ENCODE data around the gene GPR150.
A peak's percentile ranks its signal among the peaks of the same experiment; 100 is the strongest.

GPR150 gene

GRCh38 chr5:95620030-95620869 lies at the start of gene GPR150:
Gene GPR150, plus strand, starts transcription at chr5:95620087. Its CDS starts 189 bp downstream, at chr5:95620276.
- DNase-seq (ENCODE audit: low spot score): peak; percentile 50

GRCh38 chr5:95572016-95572415 lies 47.9 kb upstream of the GPR150 start:
- DNase-seq (ENCODE audit: low spot score): no peak

GRCh38 chr5:95581576-95581975 lies 38.3 kb upstream of the GPR150 start:
- no peak for DNase-seq (ENCODE audit: low spot score)

- DNase-seq (ENCODE audit: low spot score): no peak
Observed at GRCh38 chr5:95583992-95584391, 35.9 kb upstream of the GPR150 start.

GRCh38 chr5:95590880-95591279 lies 29.0 kb upstream of the GPR150 start:
- no peak for DNase-seq (ENCODE audit: low spot score)

- peak; percentile 36 for DNase-seq (ENCODE audit: low spot score)
Observed at GRCh38 chr5:95591490-95591901, 28.4 kb upstream of the GPR150 start.

- DNase-seq (ENCODE audit: low spot score): no peak
Observed at GRCh38 chr5:95595289-95595931, 24.5 kb upstream of the GPR150 start.

- DNase-seq (ENCODE audit: low spot score): no peak
Observed at GRCh38 chr5:95599252-95599651, 20.6 kb upstream of the GPR150 start.

GRCh38 chr5:95600557-95600956 lies 19.3 kb upstream of the GPR150 start:
- peak; percentile 37 for DNase-seq (ENCODE audit: low spot score)

GRCh38 chr5:95605786-95606185 lies 14.1 kb upstream of the GPR150 start:
- no peak for DNase-seq (ENCODE audit: low spot score)

- DNase-seq (ENCODE audit: low spot score): no peak
Observed at GRCh38 chr5:95606419-95606818, 13.5 kb upstream of the GPR150 start.

- no peak for DNase-seq (ENCODE audit: low spot score)
Observed at GRCh38 chr5:95609711-95610110, 10.2 kb upstream of the GPR150 start.

GRCh38 chr5:95610546-95610945 lies 9.3 kb upstream of the GPR150 start:
- no peak for DNase-seq (ENCODE audit: low spot score)

- DNase-seq (ENCODE audit: low spot score): no peak
Observed at GRCh38 chr5:95611396-95611795, 8.5 kb upstream of the GPR150 start.

GRCh38 chr5:95613514-95613913 lies 6.4 kb upstream of the GPR150 start:
- no peak for DNase-seq (ENCODE audit: low spot score)

- DNase-seq (ENCODE audit: low spot score): no peak
Observed at GRCh38 chr5:95615164-95615467, 4.8 kb upstream of the GPR150 start.

GRCh38 chr5:95617057-95617456 lies 2.8 kb upstream of the GPR150 start:
- DNase-seq (ENCODE audit: low spot score): no peak

GRCh38 chr5:95619096-95619495 lies 791 bp upstream of the GPR150 start:
- no peak for DNase-seq (ENCODE audit: low spot score)

- DNase-seq (ENCODE audit: low spot score): no peak
Observed at GRCh38 chr5:95619514-95620029, 315 bp upstream of the GPR150 start.

- peak; percentile 37 for DNase-seq (ENCODE audit: low spot score)
Observed at GRCh38 chr5:95620870-95621838, 1.3 kb downstream of the GPR150 start.

GRCh38 chr5:95621839-95622629 lies 2.1 kb downstream of the GPR150 start:
- no peak for DNase-seq (ENCODE audit: low spot score)

All from hepatic stellate cell (primary cell).